CD4-positive, alpha-beta T cell treated with Interleukin-12 subunit alpha and Interleukin-12 subunit beta, for 1 hour (primary cell): ENCODE data around the gene NR1D1.

Source experiments
- DNase-seq: peaks from one replicate; pipeline ENCODE4 v3.0.0-alpha.2; 2020

NR1D1 gene

DNA sequence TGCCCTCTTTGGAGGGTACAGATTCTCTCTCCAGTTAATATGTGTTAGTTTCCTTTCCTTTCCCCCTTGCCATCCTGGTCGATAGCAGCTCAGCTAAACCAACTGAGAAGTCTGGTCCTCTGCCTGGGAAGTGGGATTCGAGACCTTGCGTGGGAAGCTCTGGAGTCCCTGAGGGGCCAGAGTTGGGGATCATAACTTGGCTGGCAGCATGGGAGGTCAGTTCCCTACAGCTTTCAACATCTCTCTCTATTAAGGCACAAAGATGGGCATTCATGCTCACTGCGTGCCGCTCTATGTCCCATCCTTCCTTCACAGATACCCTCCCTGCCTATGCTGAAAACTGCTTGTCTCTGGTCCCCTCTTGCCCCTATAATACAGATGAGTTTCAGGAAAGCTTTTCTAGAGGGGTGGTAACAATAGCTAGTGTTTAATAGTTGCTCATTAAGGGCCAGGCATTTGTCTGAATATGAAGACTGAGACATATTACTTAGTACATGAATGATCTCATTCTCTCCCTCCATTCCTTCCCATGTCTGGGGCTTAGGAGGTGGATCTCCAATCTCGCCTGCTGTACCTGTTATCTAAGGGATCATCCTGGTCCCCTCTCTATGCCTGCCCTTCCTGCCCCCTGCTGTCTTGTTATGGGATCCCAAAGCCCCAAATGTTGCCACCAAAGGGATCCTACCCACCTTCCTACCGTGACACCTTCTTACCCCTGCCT lies 26.8 kb downstream of the NR1D1 start:
- DNase-seq = no peak

DNA sequence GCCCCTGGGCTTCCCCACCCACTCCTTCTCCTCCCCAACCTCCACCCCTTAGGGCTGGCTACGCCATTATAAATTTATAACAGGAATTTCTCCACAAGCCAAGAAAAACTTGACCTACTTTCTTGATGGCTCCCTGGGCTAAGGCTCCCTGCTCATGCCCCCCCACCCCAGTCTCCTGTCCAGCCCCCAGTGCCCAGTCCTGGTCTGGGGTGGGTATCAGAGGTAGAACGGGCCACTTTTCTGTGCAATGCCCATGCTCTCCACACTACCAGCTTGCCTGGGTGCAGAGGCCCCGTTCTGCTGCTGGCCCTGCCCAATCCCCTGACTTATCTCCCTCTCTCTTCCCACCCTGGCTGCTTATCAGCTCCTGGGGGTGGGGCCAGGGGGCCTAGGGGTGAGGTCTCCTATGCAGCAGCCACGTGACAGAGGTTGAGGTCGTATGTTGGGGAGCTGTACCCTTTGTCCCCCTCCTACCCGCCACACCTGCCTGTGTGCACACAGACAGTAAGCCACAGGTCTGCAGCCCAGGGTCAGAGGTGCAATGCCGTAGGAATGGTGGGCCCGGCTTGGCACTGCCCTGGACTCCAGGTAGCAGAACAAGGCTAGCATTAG lies 27.5 kb downstream of the NR1D1 start:
- DNase-seq = no peak

- no peak for DNase-seq
These were observed 28.2 kb downstream of the NR1D1 start for GRCh38 chr17:40072040-40072734.

DNA sequence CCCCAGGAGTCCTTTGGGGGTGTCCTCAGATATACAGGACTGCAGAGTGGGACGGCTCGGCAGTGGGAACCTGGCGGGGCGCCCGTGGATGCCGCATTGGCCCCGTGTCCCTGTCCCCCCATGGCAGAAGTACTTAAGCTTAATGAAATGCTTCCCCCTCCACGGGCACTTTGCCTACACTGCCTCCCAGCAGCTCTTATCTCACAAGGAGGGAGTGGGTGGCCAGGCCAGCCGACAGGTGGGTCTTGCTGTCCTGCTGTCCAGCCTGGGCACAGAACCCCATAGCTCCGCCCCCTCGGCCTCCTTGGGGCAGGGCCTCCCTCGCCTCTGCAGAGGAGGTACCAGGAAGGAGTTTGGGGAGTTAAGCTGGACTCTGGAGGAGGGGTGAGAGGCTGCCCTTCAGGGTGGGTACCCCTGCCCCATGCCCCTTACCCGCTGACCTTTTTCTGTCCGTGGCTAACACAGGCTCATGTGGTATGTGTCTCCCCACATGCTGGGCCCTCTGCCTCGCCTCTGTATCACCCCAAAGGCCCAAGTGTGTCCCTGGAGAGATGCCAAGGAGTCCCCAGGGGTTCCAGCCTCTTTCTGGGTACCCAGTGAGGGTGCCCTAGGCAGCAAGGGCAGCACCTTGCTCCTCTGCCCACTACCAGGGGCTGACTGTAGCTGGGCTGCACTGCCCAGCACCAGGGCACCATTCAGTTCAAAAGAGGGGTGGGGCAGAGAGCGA lies 28.9 kb downstream of the NR1D1 start:
- no peak for DNase-seq

DNA sequence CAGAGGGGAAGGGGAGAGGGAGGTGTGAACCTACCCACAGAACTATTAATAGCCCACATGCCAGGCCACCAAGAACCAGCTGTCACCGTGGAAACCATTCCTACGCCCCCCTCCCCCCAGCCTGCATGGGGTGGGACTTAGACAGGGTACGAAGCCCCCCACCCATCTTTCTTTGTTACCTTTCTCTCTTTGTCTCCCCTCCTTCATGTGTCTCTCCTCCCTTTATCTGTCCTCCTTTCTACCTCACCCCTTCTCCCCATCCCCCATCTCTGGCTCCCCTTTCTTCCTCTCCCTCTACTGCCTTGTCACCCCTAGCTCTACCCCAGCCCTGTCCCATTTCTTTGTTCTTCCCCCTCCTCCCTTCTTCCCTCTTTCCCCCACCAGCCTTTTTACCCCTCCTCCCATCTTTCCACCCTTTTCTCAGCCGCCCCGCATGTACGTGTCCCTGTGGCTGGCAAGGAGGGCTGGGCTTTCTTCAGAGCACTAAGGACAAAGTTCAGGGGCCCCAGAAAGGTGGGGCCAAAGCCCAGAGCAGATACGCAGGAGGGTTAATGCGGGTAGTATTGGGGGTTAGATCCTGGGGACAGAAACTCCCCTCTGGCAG lies 29.6 kb downstream of the NR1D1 start:
- DNase-seq = no peak

DNA sequence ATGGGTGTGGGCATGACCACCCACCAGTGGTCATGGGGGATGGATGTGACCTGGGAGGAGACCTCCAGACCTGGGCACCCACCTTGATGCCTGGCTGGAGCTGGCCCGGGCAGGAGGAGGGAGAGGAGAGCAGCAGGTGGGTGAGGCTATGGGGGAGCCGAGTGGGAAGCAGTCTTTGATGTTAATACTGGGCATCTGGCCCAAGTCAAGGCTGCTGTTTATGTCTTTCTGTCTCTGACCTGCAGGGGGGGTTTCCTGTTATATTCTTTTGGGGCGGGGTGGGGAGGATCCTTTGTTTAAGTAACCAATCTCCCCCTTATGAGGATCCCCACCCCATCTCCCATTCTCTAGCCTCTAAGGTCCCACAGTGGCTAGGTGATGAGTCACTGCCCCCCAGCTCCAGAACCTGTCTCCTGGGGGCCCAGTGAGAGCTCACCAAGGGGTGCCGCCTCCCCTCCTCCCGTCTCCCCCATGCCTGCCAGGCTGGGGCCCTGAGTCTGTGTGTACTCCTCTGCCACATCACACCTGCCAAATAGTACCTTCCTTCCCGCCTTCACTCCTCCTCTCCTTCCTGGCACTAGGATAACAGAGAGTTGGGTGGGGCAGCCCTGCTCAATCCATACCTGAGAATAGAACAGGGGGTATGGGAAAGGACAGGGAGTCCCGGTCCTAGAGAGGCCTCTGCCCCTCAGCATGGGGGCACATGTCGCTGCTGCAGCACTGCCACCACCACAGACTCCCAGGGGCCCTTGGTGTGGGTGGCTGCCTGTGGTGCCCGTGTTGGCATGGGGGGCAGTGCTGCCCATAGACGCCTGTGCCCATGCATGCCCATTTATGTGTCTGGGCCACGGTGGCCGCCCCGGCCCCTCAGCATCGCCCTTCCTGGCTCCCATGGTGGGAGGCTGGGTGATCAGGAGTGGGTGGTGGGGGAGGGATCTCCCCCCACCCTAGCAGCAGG lies 30.4 kb downstream of the NR1D1 start:
- peak; percentile 67 for DNase-seq

DNA sequence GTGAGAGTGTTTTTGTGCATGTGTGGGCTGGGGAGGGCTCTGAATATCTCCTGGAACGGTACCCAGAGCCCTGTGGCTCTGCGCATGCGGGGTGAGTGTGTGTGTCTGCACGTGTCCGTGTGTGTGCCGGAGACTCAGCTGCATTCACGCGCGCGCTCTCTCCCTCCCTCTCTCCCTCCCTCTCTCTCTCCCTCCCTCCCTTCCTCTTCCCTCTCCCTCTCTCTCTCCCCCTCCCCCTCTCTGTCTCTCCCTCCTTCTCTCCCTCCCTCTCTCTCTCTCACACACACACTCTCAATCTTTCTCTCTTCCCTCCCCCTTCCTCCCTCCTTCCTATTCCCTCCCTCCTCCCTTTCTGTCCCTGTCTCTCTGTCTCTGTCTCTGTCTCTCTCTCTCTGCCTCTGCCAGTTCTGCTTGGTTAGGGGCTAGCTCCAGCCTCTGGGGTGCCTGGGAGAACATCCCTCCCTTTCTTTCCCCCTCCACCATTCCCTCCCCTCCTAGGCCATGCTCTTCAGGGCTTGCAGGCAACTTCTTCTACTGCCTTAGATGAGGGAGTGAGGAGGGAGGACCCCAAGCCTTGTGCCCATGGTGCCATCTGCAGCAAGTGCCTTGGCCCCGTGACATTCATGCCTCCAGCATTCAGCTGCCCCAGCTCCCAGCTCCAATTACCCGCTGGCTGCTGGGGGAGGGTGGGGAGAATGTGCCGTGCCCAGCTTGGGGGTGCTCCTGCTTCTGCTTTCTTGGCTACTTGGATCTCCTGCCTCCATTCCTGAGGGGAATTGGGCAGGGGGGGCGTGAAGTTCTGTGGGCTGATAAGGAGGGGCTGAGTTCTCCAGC lies 31.3 kb downstream of the NR1D1 start:
- DNase-seq = peak; percentile 83

- DNase-seq = no peak
These were observed 31.8 kb downstream of the NR1D1 start for GRCh38 chr17:40068584-40068916.

DNA sequence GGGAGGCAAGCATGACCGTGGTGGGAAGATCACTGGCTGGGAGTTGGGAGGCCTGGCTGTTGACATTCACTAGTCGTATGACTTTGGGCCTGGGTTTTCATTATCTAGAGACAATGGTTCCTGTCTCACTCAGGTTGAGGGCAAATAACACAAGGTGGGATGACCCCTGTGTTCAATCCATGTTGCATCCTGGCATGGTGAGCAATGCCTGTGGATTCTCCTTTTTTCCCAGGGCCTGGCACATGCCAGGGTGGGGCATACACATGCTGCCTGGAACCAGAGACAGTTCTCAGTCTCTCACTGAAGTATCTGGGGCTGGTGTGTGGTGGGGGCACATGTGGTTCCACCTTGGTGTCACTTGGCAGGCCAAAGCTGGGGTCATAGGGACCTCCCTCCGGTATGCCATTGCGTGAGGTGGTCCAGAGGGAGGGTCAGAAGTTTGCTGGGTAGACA lies 32.2 kb downstream of the NR1D1 start:
- no peak for DNase-seq

- no peak for DNase-seq
These were observed 32.7 kb downstream of the NR1D1 start for GRCh38 chr17:40067710-40068109.

GRCh38 chr17:40065769-40066510 lies 34.4 kb downstream of the NR1D1 start:
- no peak for DNase-seq

GRCh38 chr17:40064971-40065768 lies 35.2 kb downstream of the NR1D1 start:
- DNase-seq = no peak

GRCh38 chr17:40063901-40064531 lies 36.4 kb downstream of the NR1D1 start:
- DNase-seq = no peak

DNA sequence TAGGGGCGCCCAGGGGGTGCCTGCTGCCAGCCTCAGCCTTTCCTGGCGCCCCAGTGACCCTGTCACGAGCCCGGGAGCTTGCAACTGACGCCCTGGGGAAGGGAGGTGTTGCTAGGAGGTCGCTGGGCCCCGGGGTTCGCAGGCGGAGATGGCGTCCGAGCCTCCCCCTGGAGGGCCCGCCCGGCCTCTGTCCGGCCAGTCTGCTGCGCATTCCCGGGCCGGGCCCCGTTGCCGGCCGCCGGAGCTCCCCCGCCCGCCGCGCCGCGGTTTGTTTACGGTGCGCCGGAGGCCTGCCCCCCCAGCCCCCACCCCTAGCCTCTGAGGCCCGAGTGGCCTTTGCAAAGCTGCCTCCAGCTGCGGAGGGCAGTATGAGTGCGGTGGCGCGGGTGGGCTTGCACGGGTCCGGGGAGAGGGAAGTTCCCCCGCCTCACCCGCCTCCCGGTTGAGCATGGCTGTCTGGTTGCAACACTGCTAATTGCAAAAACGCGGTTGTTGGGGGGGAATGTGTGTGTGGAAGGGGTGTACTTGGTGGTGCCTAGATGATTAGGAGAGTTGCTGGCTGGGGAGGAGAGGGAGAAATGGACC lies 37.1 kb downstream of the NR1D1 start:
- no peak for DNase-seq

DNA sequence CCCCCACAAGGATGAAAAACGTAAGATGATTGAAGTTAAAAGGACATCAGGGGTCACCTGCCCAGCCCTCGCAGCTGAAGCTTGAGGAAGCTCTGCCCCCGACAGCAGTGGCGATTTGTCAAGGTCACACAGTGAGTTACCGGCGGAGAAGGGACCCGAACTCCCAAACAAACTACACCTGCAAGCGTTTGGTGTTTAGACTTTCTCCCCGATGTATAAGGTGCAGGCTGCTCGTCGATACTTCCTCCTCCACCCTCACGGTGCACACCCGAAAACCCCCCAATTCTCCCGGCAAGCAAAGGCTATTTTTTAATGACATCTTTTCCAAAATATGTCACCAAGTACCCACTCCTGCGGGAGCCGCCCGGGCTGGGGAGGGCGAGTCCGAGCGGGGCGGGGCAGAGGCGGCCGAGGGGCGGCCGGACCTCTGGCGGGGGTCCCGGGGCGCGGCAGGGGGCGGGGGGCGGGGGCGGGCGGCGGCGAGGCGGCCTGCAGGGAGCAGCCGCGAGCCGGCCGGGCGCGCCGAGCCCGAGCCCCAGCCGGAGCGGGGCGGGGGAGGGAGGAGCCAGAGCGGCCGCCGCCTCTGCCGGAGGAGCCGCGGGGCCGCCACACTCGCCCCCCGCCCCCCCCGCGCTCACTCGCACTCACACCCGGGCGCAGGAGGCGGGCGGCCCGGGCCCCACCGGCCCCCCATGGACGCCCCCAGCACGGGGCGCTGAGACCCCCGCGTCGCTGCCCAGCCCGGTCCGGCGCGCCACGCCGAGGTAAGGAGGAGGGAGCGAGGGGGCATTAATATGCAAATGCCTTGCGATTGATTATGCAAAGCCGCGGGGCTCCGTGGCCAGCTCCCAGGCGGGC lies 37.8 kb downstream of the NR1D1 start, which contains the start of gene THRA:
Gene THRA (plus strand): TSS at position 637 of the 858 bp plus-strand sequence. CDS start 11,524 bp downstream, outside the sequence.
- DNase-seq = peak; percentile 78

DNA sequence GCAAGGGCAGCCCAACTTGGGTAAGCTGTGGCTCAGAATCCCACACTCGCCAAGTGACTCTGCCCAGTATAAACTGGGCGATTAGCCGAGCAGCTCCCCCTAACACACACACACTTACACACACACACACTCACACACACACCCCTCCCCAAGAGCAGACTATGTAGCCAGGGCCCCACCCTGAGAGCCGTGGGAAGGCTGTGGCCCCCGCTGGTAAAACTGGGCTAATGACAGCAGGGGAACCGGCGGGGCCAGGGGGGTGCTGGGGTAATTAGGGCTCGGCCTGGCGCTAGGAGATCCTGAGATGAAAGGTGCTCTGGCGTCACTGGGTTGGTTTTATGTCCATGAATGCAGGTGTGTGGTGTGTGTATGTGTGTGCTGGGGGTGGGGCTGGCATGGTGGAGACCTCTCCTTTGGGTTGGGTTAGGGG lies 38.8 kb downstream of the NR1D1 start:
- no peak for DNase-seq
